ENCODE measurements around the gene NMNAT2. TPM values are rescaled to one million over a fixed set of nuclear protein-coding genes. Genes with fewer than 3 reads are reported as not detected.
"Not testable (repeated sequence)": the region's sequence is repeated elsewhere in the genome, so short reads cannot be mapped to it uniquely, and the experiment has no call there.

The NMNAT2 gene
- total RNA-seq, 4 donors from 2014 or later = 0.13 to 0.83 (median 0.66) TPM; not detected in 1

DNA sequence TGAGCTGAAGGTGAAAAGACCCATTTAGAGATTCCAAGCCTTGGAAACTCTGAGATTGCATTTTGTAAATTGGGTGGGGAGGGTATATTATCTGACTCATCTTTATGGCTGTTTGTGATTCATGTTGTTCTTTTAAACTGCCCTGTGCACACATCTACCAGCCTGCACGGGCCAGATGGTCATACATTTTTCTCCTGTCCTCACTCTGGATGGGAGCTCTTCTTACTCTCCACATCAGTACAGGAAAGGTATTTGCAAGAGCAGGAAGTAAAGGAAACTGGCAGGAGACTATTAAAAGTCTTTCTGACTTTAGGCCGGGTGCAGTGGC, 14.3 kb upstream of the NMNAT2 start:
- no peaks in the 10 kb centered on the region for H3K36me3 ChIP-seq
- H3K9me3 ChIP-seq = no peaks in the 10 kb centered on the region
- TF ChIP-seq POLR2A (IDR thresholded peaks at IDR 0.05) = no peak
- TF ChIP-seq, protein P1, sequence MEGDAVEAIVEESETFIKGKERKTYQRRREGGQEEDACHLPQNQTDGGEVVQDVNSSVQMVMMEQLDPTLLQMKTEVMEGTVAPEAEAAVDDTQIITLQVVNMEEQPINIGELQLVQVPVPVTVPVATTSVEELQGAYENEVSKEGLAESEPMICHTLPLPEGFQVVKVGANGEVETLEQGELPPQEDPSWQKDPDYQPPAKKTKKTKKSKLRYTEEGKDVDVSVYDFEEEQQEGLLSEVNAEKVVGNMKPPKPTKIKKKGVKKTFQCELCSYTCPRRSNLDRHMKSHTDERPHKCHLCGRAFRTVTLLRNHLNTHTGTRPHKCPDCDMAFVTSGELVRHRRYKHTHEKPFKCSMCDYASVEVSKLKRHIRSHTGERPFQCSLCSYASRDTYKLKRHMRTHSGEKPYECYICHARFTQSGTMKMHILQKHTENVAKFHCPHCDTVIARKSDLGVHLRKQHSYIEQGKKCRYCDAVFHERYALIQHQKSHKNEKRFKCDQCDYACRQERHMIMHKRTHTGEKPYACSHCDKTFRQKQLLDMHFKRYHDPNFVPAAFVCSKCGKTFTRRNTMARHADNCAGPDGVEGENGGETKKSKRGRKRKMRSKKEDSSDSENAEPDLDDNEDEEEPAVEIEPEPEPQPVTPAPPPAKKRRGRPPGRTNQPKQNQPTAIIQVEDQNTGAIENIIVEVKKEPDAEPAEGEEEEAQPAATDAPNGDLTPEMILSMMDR (IDR thresholded peaks at IDR 0.05) = no peak
- DNase-seq = no peak
- H3K27me3 ChIP-seq = no peaks in the 10 kb centered on the region
- H3K4me3 ChIP-seq = no peak overlapping the region
- no peaks in the 10 kb centered on the region for H3K4me1 ChIP-seq
- no peak overlapping the region for H3K27ac ChIP-seq

DNA sequence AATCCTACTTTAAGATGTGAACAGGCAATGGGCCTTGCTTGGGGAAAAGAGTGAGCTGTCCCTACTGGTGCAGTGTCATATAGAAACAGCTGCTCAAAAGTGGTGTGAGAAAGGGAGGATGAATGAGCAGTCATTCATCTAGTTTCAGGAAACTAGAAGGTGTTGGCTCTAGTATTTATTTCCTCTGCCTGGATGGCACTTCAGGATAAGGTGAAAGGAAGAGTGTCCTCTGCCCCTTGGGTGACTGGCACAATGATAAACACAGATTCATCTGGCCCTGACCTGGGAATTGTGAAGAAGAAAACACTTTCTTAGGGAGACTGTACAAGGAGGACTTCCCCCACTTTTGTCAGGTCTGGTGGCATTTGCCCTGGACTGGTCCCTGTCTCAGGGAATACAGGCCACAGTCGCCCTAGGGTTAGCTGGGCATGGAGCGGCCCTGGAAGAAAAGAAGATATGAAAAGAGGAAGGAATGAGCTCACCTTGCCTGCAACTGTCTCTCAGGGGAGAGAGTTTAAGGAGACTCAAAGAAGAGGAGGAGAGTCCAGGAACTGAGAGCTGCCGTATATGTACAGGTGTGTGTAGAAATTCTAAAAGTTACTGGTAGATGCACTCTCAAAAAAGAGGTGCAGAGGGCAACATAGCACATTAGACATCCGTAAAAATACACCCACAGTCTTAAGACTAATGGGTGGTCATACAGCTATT, 13.8 kb upstream of the NMNAT2 start:
- Histone ChIP-seq H3K27ac (no peak overlapping the region), H3K36me3 (no peaks in the 10 kb centered on the region), H3K9me3 (no peaks in the 10 kb centered on the region), H3K4me1 (no peaks in the 10 kb centered on the region), H3K27me3 (no peaks in the 10 kb centered on the region), H3K4me3 (no peak overlapping the region)
- no peak for DNase-seq
- TF ChIP-seq, protein P1 (IDR thresholded peaks at IDR 0.05) = no peak
- TF ChIP-seq POLR2A (IDR thresholded peaks at IDR 0.05) = no peak

DNA sequence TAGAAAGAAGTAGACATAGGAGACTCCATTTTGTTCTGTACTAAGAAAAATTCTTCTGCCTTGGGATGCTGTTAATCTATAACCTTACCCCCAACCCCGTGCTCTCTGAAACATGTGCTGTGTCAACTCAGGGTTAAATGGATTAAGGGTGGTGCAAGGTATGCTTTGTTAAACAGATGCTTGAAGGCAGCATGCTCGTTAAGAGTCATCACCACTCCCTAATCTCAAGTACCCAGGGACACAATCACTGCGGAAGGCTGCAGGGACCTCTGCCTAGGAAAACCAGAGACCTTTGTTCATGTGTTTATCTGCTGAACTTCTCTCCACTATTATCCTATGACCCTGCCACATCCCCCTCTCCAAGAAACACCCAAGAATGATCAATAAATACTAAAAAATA, 9.4 kb upstream of the NMNAT2 start:
- H3K9me3 ChIP-seq, H3K27me3 ChIP-seq, H3K4me1 ChIP-seq, H3K36me3 ChIP-seq, H3K27ac ChIP-seq, H3K4me3 ChIP-seq, DNase-seq: not testable (repeated sequence)

DNA sequence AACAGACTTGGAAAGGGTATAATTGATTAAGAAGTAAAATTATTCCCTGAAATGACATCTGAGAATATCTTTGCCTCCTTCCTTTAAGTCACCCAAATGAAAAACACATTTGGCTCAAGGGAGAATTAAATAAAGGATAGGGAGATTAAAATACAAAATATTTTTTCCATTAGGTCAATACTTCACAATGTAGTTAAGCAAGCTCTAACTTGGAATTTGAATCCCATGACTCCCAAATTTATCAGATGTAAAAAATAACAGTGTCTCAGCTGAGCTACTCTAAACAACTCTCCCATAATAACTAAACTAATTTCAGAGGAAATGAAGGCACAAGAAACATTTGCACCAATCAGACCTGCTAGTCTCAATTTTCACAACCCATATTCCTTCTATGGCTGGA, 6.5 kb upstream of the NMNAT2 start:
- H3K4me1 ChIP-seq = no peaks in the 10 kb centered on the region
- H3K9me3 ChIP-seq = no peaks in the 10 kb centered on the region
- TF ChIP-seq, protein P1 (IDR thresholded peaks at IDR 0.05) = no peak
- no peak for TF ChIP-seq POLR2A (IDR thresholded peaks at IDR 0.05)
- H3K27ac ChIP-seq = no peak overlapping the region
- H3K27me3 ChIP-seq = no peaks in the 10 kb centered on the region
- no peak for DNase-seq
- no peak overlapping the region for H3K4me3 ChIP-seq
- no peaks in the 10 kb centered on the region for H3K36me3 ChIP-seq

DNA sequence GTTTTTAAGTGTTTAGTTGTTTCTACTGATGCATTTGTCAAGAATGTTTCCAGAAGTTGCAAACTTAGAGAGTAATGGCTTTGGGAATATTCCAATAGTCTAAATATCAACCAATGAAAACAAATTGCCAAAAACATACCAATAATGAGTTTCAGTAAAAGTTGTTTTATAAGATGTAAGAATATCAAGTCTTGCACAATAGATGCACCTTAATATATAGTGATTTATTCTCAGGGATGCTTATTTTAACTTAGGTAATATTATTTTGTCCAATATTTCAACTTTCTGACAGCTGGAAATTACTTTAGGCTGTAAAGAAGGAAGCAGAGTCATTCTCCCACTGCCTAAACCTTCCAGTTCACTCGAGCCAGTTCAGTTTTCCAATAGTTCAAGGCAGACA, 5.4 kb upstream of the NMNAT2 start:
- TF ChIP-seq, protein P1 (IDR thresholded peaks at IDR 0.05) = no peak
- TF ChIP-seq POLR2A (IDR thresholded peaks at IDR 0.05) = no peak
- H3K27ac ChIP-seq = no peak overlapping the region
- H3K4me1 ChIP-seq = no peaks in the 10 kb centered on the region
- H3K4me3 ChIP-seq = no peak overlapping the region
- H3K27me3 ChIP-seq = no peaks in the 10 kb centered on the region
- H3K36me3 ChIP-seq = no peaks in the 10 kb centered on the region
- no peaks in the 10 kb centered on the region for H3K9me3 ChIP-seq
- no peak for DNase-seq

DNA sequence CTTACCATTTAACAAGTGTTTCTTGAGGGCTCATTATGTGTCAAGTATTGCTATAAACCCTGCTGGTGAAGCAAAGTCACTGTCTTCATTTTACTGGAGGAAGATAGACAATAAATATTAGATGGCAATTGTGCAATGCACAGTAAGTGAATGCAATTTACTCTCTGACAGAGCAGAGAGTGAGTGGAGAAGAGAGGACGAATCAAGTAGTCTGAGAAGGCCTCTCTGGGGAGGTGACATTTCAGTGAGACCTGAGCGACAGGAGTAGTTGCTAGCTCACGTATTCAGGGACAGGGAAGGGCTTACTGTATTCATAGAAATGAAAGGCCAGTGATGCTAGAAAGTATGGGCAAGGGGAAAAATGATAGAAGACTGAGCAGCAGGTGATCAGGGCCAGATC, 1.2 kb upstream of the NMNAT2 start:
- Histone ChIP-seq H3K4me1 (peaks cover 0 to 23% (median 4%) of the 10 kb centered on the region in 4 donors), H3K27me3 (peaks cover 0 to 14% of the 10 kb centered on the region in 2 donors), H3K27ac (no peak overlapping the region), H3K36me3 (no peaks in the 10 kb centered on the region), H3K4me3 (no peak overlapping the region), H3K9me3 (no peaks in the 10 kb centered on the region)
- no peak for TF ChIP-seq POLR2A (IDR thresholded peaks at IDR 0.05)
- TF ChIP-seq, protein P1 (IDR thresholded peaks at IDR 0.05) = no peak
- no peak for DNase-seq

All from Peyer's patch (tissue), 4 donors.